GM13976 (cell line): Measurements from ENCODE around the gene C7orf57.

Experiments
- DNase-seq: peaks from one replicate; pipeline ENCODE4 v3.0.0; 2012; ENCODE audit warnings: low spot score
- in situ Hi-C: fragments of 300-500 bp; cut with MboI; formaldehyde crosslinking; loops from one replicate; pipeline ENCODE4 v1.12.0; 2022; ENCODE audit warnings: low sequenced_read_pairs, mixed read lengths, inconsistent platforms; ENCODE audit not compliant: unreplicated experiment
- TF ChIP-seq, protein P1 (sequence below): IDR thresholded peaks from 2 replicates; pipeline ENCODE4 v1.5.1; 2012; ENCODE audit warnings: borderline replicate concordance, mild to moderate bottlenecking; ENCODE audit not compliant: insufficient read depth; ENCODE audit errors: extremely low read depth, missing control alignments, control extremely low read depth

C7orf57 gene

DNA sequence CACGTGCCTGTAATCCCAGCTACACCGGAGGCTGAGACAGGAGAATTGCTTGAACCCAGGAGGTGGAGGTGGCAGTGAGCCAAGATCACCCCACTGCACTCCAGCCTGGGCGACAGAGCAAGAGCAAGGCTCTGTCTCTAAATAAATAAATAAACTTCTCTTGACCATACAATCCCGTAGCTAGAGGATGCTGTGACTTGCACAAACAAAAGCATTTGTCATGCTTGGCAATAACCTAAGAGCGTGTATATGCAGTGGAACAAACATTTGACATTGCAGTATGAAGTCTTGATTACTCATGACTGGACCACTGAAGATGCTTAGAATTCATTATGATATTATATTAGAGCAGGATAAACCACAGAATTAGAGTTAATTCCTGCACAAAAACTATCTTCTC, 1.4 kb upstream of the C7orf57 start:
- in situ Hi-C loops, result no loop called here
- TF ChIP-seq, protein P1, sequence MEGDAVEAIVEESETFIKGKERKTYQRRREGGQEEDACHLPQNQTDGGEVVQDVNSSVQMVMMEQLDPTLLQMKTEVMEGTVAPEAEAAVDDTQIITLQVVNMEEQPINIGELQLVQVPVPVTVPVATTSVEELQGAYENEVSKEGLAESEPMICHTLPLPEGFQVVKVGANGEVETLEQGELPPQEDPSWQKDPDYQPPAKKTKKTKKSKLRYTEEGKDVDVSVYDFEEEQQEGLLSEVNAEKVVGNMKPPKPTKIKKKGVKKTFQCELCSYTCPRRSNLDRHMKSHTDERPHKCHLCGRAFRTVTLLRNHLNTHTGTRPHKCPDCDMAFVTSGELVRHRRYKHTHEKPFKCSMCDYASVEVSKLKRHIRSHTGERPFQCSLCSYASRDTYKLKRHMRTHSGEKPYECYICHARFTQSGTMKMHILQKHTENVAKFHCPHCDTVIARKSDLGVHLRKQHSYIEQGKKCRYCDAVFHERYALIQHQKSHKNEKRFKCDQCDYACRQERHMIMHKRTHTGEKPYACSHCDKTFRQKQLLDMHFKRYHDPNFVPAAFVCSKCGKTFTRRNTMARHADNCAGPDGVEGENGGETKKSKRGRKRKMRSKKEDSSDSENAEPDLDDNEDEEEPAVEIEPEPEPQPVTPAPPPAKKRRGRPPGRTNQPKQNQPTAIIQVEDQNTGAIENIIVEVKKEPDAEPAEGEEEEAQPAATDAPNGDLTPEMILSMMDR, result no peak
- no peak for DNase-seq

DNA sequence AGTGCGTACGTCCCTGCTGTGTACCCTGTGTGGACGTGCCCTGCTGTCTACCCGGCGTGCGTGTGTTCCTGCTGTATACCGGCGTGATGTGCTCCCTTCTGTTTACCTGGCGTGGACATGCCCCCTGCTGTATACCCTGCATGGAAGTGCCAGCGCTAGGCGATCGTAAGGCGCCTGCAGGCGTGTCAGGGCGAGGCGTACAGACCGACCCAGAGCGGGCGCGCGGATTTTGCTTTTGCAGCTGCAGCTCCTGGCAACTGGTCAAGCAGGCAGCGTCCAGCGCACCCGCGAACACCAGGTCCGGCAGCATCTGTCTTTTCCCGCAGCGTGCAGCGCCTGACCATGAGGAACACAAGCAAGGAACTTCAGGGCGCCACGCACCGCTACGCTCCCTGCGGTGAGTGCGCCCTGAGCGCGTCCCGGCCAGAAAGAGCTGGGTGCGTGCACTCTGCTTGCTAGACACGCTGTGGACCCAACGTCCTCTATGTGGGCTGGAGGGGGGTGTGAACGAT, 680 bp downstream of the C7orf57 start:
- TF ChIP-seq, protein P1, result no peak
- in situ Hi-C loops, result no loop called here

DNA sequence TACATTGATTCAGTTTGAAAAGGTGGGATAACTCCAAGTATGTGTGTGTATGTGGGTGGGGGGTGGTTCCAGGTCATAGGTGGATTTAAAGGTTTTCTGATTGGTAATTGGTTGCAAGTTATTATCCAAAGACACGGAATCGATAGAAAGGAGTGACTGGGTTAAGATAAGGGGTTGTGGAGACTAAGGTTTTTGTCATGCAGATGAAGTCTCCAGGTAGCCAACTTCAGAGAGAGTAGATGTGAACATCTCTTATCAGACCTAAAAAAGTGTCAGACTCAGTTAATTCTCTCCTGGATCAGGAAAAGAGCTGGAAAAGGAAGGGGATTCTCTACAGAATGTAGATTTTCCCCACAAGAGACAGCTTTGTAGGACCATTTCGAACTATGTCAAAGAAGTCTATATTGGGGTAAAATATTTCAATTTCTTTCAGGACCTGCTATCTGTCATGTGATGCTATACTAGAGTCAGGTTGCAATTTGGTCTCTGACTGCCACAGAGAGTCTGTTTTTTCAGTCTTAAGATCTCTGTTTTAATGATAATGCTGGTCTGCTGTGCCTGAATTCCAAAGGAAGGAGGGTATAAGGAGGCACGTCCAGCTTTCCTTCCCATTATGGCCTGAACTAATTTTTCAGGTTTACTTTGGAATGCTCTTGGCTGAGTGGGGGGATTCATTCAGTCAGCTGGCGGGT, 3.6 kb downstream of the C7orf57 start:
- in situ Hi-C loops, result no loop called here
- TF ChIP-seq, protein P1, result no peak
- no peak for DNase-seq

More for the DNA sequence above, 680 bp downstream of the C7orf57 start:
- no peak for DNase-seq

DNA sequence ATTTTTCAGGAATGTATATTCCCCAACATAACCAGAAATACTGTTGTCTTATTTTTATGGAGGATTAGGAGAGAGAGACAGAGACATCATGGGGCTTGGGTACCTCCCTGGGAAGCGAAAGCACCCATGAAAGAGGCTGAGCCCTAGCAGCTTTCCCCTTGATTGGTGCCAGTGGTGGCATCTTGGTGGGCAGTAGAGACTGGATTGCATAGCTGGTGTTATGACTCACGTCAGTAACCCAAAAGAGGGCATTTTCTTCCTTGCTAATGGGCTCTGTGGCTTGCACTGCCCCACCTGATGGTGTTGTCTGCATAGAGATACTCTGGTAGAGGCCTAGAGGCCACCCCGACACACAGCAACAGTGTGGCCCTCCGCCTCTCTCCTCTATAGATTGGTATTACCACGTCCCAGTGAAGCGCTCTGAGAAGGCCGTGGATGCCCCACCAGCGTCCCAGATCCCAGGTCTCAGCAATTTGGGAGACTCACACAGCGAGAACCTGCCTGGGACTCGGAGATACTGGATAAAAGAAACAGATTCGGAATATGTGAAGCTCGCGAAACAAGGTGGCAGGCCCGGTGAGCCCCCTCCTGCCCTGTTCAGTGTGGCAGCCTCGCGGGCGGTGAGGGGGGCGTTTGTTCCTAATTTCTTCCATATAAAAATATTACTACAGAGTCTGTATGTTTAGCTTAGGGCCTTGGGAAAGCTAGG, 5.8 kb downstream of the C7orf57 start:
- in situ Hi-C loops, result no loop called here
- TF ChIP-seq, protein P1, result no peak
- DNase-seq, result no peak

DNA sequence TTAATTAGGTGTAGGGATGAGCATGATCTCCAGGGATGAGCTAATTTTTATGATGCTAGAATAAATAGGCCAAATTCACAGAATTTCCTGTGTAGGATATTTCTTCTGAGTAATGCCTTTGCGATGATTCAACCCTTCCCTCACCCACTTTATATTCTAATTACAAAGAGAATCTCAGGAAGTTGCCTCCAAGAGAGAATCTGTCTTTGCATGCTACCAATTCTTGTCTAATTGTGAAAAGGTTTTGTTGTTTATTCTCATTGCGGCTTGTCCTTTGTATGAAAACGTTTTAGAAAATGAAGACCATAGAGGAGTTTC, 6.3 kb downstream of the C7orf57 start:
- in situ Hi-C loops, result no loop called here
- DNase-seq, result no peak
- TF ChIP-seq, protein P1, result no peak

DNA sequence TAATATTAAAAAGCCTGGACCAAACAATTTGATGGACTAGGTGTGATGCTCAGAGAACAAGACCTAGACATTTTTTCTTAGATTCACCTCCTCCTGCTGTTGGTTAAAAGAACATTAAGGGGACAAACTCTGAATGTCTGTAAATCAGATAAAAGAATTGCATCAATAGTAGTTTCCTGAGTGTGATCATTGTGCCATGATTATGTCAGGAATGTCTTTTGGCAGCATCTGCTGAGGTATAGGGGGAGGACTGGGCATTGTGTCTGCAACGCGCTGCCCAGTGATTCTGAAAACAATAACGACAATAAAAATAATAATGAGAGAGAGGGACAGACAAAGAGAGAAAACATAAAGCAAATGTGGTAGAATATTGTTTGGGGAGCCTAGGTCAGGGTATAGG, 6.9 kb downstream of the C7orf57 start:
- no peak for DNase-seq
- in situ Hi-C loops, result no loop called here
- TF ChIP-seq, protein P1, result no peak
